NCI-H2107 treated with DMSO at 0.1 percent for 48 hours (cell line): ENCODE results near the gene ABAT.
"Not testable (repeated sequence)": the region's sequence is repeated elsewhere in the genome, so short reads cannot be mapped to it uniquely, and the experiment has no call there.

Experiments used
- DNase-seq: peaks from one replicate; lab custom pipeline; 2025; ENCODE audit not compliant: unreplicated experiment; lab: John Stamatoyannopoulos, UW

ABAT gene

DNA sequence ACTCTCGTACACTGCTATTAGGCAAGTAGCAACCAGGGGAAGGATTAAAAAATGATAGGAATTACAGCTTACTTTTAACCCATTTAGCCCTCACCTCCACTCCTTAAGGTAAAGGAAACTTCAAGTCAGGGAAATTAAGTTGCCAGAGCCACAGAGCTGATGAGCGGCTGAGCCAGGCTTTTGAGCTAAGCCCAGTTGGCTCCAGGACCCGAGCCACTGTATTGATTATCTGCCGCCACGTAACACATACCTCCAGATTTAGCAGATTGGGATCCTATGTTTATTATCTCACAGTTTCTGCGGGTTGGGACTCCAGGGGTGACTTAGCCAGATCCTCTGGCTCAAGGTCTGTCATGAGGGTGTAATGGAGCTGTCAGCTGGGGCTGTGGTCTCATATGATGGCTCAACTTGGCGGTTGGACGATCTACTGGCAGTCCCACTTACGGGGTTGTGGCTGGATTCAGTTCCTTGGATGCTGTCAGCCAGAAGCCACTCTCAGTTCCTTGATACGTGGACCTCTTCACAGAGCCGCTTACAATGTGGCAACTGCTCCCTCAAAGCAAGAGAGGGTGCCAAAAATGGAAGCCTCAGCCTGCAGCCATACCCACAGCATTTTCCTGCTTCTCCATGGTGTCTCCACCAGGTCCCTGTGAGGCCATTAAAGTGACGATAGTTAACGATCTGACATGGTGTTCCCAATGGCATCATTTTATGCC is 65.7 kb downstream of the ABAT start:
- no peak for DNase-seq

DNA sequence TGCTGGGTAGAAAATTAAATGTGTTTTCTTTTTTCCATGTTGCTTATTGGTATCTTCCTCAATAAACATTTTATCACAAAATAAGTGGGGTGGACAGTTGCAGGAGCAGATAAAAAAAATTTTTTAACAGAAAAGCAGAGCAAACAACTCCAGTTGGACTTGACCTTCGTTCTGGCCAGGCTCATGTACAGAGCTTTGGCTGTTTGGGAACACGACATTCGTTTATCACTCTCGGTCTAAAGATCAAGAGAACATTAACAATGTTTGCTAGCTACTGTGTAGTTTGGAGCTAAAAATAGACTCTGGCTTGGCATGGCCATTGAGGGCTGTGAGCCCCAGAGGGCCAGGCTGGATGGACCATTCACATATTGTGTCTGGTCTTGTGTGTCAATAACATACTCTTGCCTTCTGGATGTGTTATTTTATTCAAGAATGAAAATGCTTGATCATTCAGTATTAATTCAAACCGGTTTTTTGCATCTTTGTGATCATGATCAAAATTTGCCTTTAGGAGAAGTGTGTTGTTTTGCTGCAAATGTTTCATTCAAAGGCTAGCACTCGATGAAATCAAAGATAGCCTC is 66.4 kb downstream of the ABAT start:
- no peak for DNase-seq

DNA sequence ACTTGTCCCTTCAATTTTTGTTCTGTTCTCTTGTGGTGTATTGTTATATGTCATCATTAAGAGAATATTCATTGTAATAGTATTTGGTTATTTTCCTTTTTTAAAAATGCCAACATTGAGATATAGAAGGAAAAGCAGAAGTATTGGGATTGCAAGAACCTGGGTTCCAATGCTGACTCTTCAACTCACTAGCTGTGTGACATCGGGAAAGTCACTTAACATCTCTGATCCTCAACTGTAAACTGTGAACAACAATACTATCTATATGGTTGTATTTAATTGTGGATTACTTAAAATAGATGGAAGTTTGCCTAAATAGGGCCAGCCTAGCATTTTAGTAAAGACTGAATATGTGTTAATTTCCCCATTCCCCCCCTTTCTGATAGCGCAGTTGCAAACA is 67.2 kb downstream of the ABAT start:
- DNase-seq: no peak

GRCh38 chr16:8742068-8742467 is 67.7 kb downstream of the ABAT start:
- no peak for DNase-seq

DNA sequence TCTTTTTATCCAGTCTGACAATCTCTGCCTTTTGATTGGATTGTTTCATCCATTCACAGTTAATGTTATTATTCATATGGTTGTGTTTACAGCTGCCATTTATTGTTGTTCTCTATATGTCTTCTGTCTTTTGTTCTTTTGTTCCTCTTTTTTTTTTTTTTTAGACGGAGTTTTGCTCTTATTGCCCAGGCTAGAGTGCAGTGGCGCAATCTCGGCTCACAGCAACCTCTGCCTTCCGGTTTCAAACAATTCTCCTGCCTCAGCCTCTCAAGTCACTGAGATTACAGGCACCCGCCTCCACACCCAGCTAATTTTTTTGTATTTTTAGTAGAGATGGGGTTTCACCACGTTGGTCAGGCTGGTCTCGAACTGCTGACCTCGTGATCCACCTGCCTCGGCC is 74.5 kb downstream of the ABAT start:
- DNase-seq: not testable (repeated sequence)

- DNase-seq: no peak
Observed at GRCh38 chr16:8751481-8752311, 77.3 kb downstream of the ABAT start.

- no peak for DNase-seq
Observed at GRCh38 chr16:8752706-8753105, 78.3 kb downstream of the ABAT start.

DNA sequence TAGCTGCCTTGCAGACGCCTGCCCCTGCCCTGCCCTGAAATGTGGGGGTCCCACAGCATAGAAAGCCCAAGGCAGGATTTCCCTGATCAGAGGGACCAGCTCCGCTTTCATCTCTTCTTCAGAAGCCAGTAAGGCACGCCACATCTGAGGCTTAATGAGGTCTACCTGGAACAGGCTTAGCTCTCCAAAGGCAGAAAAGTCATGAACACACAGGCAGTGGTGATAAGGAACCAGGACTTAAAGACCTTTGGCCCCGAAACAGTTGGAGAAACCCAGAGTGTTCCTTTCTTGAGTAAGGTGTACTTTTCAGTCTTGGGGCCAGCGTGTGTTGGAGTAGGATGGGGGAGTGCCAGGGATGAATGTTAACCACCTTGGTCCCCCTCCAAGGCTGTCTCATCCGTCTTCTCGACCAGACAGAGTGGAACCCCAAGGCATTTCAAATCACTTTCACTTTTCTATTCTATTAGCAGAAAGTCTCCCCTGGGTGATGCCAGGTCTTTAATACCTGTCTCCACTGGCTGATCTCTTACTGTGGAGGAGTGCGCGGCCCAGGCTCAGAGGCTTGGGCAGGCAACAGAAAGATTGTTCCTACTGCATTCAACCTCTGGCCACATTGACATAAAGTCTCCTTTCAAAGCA is 79.1 kb downstream of the ABAT start:
- no peak for DNase-seq

DNA sequence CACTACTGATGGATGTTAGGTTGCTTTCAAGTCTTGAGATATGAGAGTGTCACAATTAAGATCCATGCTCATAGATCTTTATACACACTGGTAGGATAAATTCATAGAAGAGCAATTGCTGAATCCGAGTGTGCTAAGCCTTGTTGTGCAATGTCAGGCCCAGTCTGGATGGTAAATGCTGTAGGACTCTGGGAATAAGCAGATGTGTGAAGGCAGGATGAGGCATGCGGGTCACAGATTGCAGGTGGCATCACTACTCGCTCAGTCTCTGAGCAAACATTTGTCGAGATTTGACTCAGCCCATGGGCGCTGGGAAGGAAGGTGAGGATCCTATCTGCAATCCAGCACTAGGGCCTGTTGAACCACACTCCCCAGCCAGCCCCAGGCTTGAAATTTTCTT is 82.3 kb downstream of the ABAT start:
- no peak for DNase-seq

DNA sequence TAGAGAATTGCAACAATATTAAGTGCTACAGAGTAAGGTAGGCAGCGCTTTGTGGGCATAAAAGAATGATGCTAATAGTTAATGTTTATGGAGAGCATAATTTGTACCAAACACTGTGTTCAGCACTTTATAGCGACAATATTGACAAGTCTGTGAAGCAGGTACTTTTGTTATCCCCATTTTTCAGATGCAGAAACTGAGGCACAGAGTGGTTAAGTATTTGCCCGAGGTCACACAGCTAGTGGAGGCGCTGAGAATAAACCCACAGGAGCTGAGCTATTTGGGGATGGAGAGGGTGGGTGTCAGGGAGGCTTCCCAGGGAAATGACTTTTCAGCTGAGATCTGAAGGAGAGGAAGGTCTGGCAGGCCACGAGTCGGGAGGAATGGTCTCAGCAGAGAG is 83.6 kb downstream of the ABAT start:
- DNase-seq: no peak

GRCh38 chr16:8760021-8760420 is 85.6 kb downstream of the ABAT start:
- no peak for DNase-seq

DNA sequence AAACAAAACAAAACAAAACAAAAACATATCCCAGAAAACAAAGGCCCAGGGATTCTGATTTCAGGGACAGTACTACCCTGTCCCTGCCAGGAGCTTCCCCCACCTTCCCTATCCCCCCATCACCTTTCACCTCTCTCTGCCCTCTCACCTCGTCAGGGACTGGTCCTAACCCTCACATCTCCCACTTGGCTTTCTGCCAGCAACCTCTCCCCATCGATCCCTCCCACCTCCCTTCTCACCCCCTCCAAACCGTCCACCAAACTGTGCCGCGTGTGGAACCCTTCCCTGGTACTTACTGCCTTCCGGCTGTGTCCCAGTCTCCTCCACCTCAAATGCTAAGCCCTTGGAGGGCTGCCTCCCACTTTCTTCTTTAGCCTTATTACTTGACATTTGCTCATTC is 86.7 kb downstream of the ABAT start:
- no peak for DNase-seq

GRCh38 chr16:8762254-8762653 is 87.8 kb downstream of the ABAT start:
- no peak for DNase-seq

DNA sequence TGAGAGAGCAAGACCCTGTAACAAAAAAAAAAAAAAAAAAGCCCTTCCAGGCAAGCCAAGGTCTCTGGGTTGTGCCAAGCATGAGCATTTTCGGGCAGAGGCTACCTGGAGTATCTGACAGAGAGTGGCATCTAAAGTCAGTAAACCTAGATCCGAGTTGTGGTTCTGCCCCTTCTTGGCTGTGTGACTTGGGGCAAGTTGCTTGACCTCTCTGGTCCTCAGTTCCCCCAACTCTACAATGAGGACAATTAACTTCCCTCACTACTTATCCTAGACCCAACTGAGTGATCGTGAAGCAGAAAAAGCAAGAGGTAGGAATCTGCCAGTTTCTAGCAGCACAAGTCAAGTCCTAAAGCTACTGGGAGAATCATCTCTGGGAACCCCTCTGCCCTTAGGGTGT is 88.7 kb downstream of the ABAT start:
- DNase-seq: no peak

DNA sequence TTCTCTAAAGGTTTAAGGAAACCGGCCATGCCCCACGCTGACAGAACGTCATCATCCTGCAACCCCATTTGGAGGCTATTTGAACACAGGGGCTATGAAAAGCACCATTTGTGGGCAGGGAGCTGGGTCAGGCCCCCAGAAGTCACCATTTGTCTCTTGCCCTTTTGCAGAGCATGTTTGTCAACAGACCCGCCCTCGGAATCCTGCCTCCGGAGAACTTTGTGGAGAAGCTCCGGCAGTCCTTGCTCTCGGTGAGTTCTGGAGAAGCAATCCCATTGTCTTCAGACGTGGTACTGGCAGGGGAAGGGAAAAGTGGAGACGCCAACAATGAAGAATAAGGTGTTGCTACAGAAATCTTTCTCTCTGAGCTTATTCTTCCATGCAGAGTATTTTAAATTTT is 89.5 kb downstream of the ABAT start:
- no peak for DNase-seq

- DNase-seq: no peak
Observed at GRCh38 chr16:8764525-8765250, 90.3 kb downstream of the ABAT start.

DNA sequence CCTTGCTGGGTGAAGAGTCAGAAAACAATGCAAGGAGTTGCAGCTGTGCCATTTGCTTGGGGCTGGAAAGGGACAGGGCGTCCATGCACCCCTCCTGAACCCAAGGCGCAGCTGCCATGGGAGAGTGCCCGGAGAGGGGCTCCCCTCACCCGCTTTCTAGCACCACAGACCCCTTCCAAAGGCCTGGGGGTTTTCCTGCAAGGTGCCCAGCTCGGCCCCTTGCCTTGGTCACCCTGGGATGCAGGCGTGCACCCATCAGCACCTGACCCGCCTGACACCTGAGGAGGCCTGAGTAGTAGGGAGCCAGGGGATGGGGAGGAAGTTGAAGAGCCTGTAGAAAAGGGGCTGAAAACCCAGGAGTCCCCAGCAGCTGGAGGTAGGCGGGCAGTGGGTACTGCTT is 92.8 kb downstream of the ABAT start:
- no peak for DNase-seq

DNA sequence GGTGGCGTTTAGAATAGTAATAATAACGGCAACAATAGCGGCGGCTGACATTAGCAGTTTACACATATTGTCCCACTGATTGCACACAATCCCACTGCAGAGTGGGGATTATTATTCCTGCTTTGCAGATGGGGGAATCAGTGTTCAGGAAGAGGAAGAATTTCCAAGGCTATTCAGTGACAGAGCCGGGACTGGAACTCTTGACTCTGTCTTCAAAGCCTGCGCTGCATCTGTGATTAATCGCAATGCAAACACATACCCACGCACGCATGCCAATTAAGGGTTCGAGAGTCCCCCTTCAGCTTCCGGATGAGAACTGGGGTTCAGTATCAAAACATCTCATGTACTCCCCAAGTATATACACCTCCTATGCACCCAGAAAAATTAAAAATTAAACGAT is 93.9 kb downstream of the ABAT start:
- no peak for DNase-seq

- DNase-seq: no peak
Observed at GRCh38 chr16:8768692-8769091, 94.3 kb downstream of the ABAT start.

GRCh38 chr16:8773537-8773936 is 99.1 kb downstream of the ABAT start:
- no peak for DNase-seq

DNA sequence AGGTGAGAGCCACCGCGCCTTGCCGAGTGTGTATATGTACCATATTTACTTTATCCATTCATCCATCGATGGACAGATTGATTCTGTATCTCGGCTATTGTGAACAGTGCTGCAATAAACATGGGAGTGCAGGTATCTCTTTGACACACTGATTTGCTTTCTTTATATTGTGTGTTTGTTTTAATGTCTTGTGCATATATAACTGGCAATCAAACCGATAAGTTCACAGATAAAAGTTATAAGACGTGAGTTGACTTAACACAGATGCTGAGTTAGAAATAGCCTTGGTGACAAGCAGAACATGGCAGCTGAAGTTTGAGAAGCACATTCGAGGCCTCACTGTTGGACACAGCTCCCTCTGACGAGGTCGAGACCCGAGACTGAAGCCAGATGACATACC is 99.8 kb downstream of the ABAT start:
- no peak for DNase-seq
